ENCODE results near the gene GLYAT.

The GLYAT gene

GRCh38 chr11:58731819-58732218 is at the start of gene GLYAT:
Gene GLYAT (minus strand): TSS chr11:58731943. CDS start chr11:58724496, 7,447 bp downstream.
- DNase-seq = no peak

DNA sequence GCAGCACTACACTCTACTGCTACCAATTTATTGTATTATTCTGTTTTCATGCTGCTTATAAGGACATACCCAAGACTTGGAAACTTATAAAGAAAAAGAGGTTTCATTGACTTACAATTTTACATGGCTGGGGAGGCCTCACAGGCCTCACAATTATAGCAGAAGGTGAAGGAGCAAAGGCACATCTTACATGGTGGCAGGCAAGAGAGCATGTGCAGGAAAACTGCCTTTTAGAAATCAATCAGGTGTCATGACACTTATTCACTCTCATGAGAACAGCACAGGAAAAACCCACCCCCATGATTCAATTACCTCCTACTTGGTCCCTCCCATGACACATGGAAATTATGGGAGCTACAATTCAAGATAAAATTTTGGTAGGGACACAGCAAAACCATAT is 49.6 kb upstream of the GLYAT start:
- no peak for DNase-seq

- no peak for DNase-seq
These were observed 48.8 kb upstream of the GLYAT start for GRCh38 chr11:58780578-58780977.

- peak in 1 of 2 donors; percentile 17 for DNase-seq
These were observed 45.4 kb upstream of the GLYAT start for GRCh38 chr11:58776891-58777710.

- no peak for DNase-seq
These were observed 43.4 kb upstream of the GLYAT start for GRCh38 chr11:58775066-58775708.

- DNase-seq = no peak
These were observed 42.4 kb upstream of the GLYAT start for GRCh38 chr11:58774164-58774593.

DNA sequence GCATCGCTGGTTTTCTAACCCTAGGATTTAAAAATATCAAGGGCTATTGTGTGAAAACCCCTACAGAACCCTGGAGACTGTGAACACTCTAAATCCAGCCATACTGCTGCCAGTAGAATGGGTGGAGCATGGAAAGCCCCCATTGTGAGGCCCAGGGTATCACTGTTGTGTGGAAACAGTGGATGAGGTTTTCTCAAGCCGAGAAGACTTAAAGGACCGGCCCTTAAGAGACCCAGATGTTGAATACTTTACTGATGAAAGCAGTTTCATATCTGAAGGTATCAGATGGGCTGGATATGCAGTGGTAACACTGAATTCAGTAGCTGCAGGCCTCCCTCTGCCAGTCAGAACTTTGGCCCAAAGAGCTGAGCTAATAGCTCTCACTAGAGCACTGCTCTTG is 41.6 kb upstream of the GLYAT start:
- DNase-seq = no peak

DNA sequence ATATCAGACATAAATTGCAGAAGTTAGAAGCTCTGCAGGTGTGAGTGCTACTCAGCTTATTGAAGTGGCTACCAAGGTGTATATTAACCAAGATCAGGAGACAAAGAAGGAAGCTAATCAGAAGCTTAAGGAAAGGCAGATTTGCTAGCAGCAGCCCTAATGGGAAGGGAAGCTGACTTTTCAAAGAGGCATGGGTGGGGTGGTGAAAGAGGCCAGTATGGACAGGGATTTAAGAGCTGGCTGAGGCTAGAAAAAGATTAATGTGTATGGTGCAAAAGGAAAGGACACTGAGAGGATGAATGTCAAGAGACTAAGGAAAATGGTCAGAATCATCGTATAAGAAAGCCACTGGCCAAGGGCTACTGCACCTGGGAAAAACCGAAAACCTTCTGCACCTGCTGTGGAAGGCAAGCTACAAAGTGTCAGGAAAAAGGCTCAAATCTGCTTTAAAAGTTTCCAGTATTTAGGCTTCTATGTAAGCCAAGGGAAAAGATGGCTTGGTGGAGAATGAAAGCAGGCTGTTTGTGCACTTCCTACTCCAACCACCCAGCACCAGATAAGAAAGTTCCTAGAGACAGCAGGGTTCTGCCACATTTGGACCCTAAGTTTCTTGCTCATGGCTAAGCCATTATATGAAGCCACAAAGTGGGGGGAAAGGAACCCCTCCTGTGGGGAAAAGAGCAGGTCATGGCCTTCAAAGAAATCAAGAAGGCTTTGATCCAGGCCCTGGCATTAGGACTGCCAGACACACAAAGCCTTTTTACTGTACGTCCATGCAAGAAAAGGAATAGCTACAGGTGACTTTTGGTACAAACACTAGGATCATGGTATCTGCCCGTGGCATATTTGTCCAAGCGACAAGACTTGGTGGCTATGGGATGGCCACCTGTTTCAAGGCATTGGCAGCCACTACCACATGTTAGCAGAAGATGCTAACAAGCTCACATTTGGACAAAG is 40.9 kb upstream of the GLYAT start:
- no peak for DNase-seq

DNA sequence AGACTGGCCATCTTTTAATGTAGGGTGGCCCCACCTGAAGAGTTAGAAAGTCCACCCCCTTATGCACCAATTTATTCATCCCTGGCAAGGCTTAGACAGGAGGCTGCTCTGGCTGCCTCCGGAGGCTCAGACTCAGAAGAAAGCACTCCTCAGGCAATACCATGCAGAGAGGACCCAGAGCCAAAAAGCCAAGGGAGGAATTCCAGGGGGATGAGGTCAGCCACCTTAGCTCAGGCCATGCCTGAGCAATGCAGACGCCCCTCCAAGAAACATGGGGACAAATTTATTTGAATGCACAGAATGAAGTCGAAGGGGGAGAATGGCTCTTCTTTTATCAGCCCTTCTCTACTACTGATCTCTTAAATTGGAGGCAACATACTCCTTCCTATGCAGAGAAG is 39.7 kb upstream of the GLYAT start:
- no peak for DNase-seq

DNA sequence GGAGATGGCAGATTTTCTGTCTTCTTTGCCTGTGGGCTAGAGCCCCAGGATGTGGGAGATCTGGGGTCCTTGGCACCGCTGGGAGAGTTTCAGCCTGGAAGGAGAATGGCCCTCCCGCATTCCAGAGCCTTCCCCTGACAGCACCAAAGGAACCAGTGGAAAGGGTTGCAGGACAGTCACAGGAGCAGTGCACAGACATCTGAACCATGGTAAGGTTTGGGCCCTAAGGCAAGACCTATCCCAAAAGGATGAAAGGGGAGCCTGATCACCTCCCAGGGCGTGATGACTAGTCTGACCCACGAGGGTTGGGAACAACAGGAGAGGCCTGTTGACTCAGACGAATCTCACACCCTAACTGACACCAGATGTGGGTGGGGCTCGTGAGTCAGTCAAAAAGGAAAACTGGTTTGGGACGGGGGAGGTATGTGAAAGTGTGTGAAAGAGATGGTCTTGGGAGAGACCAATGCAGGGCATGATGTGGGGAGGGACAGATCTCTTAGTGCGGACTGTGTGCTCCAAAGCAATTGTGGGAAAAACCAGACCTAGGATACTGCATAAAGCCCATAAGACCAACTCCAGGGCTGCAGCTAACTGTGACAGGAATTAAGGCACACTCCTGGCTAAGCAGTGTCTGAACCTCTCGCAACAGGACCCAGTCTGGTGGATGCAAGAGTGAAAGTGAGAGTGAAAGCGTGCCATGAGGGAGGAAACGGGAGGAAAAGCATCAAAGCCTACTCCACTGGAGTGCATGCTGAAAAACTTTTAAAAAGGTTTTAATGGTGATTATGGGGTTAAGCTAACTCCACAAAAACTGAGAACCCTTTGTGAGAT is 39.1 kb upstream of the GLYAT start:
- peak in 1 of 2 donors; percentile 4 for DNase-seq

DNA sequence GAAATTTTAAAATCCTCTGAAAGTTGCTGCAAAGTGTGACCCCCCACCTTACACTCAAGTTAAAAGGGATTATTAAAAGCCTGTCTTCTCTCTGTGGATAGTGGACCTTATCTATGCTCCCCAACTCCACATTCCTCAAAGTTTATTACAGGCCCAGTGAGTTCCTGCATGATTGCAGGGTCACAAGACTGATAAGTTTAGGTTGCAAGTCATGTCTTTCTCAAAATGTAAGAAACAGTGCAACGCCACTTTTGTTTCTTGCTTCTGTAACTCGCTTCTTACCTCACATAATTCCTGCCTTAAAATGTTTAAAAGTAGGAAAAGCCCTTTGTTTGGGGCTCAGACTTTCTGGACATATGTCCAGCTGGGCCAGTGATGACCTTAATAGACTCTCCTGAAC is 38.4 kb upstream of the GLYAT start:
- DNase-seq = no peak

DNA sequence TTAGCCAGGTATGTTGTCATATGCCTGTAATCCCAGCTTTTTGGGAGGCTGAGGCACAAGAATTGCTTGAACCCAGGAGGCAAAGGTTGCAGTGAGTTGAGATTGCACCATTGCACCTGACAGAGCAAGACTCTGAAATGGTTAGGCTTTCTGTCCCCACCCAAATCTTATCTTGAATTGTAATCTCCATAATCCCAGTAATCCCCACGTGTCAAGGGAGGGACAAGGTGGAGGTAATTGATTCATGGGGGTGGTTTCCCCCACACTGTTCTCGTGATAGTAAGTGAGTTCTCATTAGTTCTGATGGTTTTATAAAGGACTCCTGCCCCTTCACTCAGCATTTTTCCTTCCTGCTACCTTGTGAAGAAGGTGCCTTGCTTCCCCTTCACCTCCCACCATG is 37.6 kb upstream of the GLYAT start:
- DNase-seq = no peak

DNA sequence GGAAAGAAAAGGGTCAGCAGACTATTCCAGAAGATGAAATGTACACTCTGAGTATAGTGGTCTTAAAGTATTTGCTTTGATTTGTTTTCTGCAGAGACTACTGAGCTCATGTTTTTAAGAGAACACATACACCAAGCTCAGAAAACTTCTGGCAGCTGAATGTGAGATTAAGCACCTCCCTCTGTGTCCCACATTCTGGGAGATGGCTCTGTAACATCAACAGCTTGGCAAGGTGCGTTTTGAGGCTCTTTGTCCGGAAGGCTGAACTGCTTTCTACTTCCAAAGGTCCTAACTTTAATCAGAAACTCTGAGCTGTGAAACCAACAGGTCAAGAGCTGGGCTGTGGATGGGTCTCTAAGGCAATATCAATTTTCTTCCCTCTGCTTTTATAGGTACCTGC is 36.4 kb upstream of the GLYAT start:
- DNase-seq = no peak

- DNase-seq = no peak
These were observed 33.3 kb upstream of the GLYAT start for GRCh38 chr11:58765078-58765477.

DNA sequence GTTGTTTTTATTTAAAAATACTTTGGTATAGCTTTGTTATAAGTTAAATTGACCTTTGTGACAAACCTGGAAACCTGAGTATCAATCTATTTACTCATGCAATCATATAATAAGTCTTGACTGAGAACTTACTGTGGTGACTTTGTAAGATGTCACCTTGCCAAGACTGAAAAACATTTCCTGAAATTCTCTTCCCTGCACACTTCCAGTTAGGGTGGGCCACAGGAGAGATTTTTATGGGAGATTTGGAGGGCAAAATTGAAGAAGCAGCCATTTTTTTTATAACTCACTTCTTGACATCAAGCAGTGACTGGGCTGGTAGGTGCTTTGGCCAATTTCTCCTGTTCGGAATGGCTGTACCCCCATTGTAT is 31.4 kb upstream of the GLYAT start:
- no peak for DNase-seq

GRCh38 chr11:58762284-58763119 is 30.8 kb upstream of the GLYAT start:
- DNase-seq = no peak

DNA sequence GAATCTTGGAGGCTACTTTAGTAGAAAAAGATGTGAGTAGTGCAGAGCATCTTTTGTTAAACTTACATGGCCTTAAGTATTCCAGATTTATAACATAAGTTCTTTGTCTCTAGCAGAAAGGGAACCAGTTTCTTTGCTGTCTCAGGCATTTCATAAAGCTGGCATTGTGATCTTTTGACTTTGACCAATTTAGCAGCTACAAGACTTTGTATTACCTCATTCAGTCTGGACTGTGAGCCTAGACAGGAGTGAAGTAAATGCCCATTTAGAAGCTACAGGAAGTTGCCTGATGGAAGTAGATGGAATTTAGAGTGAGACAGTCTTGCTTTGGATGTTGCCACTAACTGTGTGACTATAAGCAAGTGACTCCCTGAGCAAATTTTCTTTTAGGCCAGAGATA is 25.7 kb upstream of the GLYAT start:
- no peak for DNase-seq

GRCh38 chr11:58745705-58746364 is 14.1 kb upstream of the GLYAT start:
- DNase-seq = no peak

DNA sequence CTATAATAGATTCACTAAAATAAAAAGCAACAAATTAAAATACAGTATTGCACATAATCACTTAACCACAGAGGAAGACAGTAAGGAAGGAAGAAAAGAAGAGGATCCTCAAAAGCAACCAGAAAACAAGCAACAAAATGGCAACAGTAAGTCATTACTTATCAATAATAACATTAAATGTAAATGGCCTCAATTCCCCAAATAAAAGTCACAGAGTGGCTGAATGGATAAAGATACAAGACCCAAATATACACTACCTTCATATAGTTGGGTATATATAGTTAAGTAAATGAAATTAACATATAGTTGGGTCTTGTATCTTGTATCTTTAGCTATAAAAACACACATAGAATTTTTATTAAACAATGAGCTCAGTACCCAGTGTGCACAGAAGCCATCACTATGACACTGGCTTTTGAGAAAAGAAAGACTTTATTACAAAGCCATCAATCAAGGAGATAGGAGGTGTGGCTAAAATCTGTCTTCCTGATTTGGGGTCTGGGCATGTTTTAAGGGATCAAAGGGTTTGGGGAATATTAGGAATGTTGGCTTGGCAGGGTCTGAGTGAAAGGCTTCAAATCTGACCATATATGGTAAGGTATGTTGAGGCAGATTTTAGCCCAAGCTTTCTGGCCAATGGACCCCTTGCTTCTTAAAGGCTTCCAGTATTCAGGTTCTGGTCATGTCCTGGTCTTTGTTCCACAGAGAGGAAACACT is 13.4 kb upstream of the GLYAT start:
- DNase-seq = no peak

All from bone marrow (tissue), 2 donors.